Trophoblast cell (in vitro differentiated cells and primary cell): ENCODE data around the gene HKDC1.
A peak's percentile ranks its signal among the peaks of the same experiment; 100 is the strongest.

ENCODE experiments used
- DNase-seq, 2 donors: peaks; one replicate each; pipeline ENCODE4 v3.0.0-alpha.2; 2016
- H2AFZ ChIP-seq: 2 replicates; pipeline ENCODE4 v1.6.1; 2013; ENCODE audit warnings: low read length, moderate library complexity, mild to moderate bottlenecking; ENCODE audit not compliant: insufficient read depth, poor library complexity
- H2AK5ac ChIP-seq: 2 replicates; pipeline ENCODE4 v1.6.1; 2013; ENCODE audit warnings: mild to moderate bottlenecking, low read length
- H2BK120ac ChIP-seq: 2 replicates; pipeline ENCODE4 v1.6.1; 2013; ENCODE audit warnings: low read length, mild to moderate bottlenecking, moderate library complexity; ENCODE audit not compliant: insufficient read depth, poor library complexity
- H2BK12ac ChIP-seq: 2 replicates; pipeline ENCODE4 v1.6.1; 2013; ENCODE audit warnings: mild to moderate bottlenecking, low read length, moderate library complexity
- H2BK5ac ChIP-seq: 2 replicates; pipeline ENCODE4 v1.6.1; 2013; ENCODE audit warnings: low read length, low read depth, moderate library complexity, mild to moderate bottlenecking; ENCODE audit not compliant: poor library complexity
- H3K14ac ChIP-seq: 2 replicates; pipeline ENCODE4 v1.6.1; 2013; ENCODE audit warnings: mild to moderate bottlenecking, low read length
- H3K18ac ChIP-seq: 2 replicates; pipeline ENCODE4 v1.6.1; 2013; ENCODE audit warnings: mild to moderate bottlenecking, low read length
- H3K23ac ChIP-seq: 2 replicates; pipeline ENCODE4 v1.6.1; 2013; ENCODE audit warnings: low read length
- H3K27ac ChIP-seq: 2 replicates; pipeline ENCODE4 v1.5.1; 2013; ENCODE audit warnings: low read depth, mild to moderate bottlenecking, inconsistent platforms, low read length, moderate library complexity
- H3K27me3 ChIP-seq: 2 replicates; pipeline ENCODE4 v1.6.1; 2013; ENCODE audit warnings: inconsistent platforms, mild to moderate bottlenecking, low read length, moderate library complexity; ENCODE audit not compliant: insufficient read depth
- H3K36me3 ChIP-seq, 2 experiments: 1 replicate in 1 of 2; 2 replicates in 1 of 2; pipeline ENCODE4 v1.6.1; 2013; ENCODE audit warnings: low read length in 2 of 2, mild to moderate bottlenecking in 2 of 2, moderate library complexity in 1 of 2; ENCODE audit not compliant: insufficient read depth in 2 of 2, control insufficient read depth in 1 of 2
- H3K4ac ChIP-seq: 2 replicates; pipeline ENCODE4 v1.6.1; 2013; ENCODE audit warnings: low read depth, mild to moderate bottlenecking, low read length, moderate library complexity
- H3K4me1 ChIP-seq, 2 experiments: 1 replicate in 1 of 2; 2 replicates in 1 of 2; pipeline ENCODE4 v1.6.1; 2013; ENCODE audit warnings: low read length in 2 of 2, mild to moderate bottlenecking in 2 of 2, moderate library complexity in 1 of 2; ENCODE audit not compliant: insufficient read depth in 2 of 2, control insufficient read depth in 1 of 2
- H3K4me2 ChIP-seq: 2 replicates; pipeline ENCODE4 v1.6.1; 2013; ENCODE audit warnings: inconsistent platforms, mild to moderate bottlenecking, low read length, moderate library complexity
- H3K4me3 ChIP-seq: 2 replicates; pipeline ENCODE4 v1.5.1; 2013; ENCODE audit warnings: mild to moderate bottlenecking, low read depth, low read length, inconsistent platforms
- H3K79me1 ChIP-seq: one replicate; pipeline ENCODE4 v1.6.1; 2013; ENCODE audit warnings: low read length
- H3K79me2 ChIP-seq: 2 replicates; pipeline ENCODE4 v1.6.1; 2013; ENCODE audit warnings: low read length, mild to moderate bottlenecking; ENCODE audit not compliant: control insufficient read depth, insufficient read depth, poor library complexity
- H3K9ac ChIP-seq: 2 replicates; pipeline ENCODE4 v1.6.1; 2013; ENCODE audit warnings: mild to moderate bottlenecking, low read length
- H3K9me3 ChIP-seq: 2 replicates; pipeline ENCODE4 v1.6.1; 2013; ENCODE audit warnings: low read depth, mild to moderate bottlenecking, control low read depth, inconsistent platforms, low read length; ENCODE audit not compliant: insufficient read depth
- H4K12ac ChIP-seq: 2 replicates; pipeline ENCODE4 v1.6.1; 2013; ENCODE audit warnings: low read depth, mild to moderate bottlenecking, low read length, moderate library complexity
- H4K8ac ChIP-seq: 2 replicates; pipeline ENCODE4 v1.6.1; 2013; ENCODE audit warnings: low read depth, mild to moderate bottlenecking, low read length, moderate library complexity
- H4K91ac ChIP-seq: one replicate; pipeline ENCODE4 v1.6.1; 2013; ENCODE audit warnings: low read depth, mild to moderate bottlenecking, low read length, moderate library complexity
- WGBS: extraction: QIAGEN DNeasy Blood & Tissue Kit; methylation state at CpG from one replicate; pipeline ENCODE4 v1.1.7; 2013; ENCODE audit warnings: missing lambda C conversion rate; ENCODE audit not compliant: insufficient read length, insufficient coverage; ENCODE audit errors: extremely low coverage; 5-methylcytosine and 5-hydroxymethylcytosine counted together

HKDC1 gene

DNA sequence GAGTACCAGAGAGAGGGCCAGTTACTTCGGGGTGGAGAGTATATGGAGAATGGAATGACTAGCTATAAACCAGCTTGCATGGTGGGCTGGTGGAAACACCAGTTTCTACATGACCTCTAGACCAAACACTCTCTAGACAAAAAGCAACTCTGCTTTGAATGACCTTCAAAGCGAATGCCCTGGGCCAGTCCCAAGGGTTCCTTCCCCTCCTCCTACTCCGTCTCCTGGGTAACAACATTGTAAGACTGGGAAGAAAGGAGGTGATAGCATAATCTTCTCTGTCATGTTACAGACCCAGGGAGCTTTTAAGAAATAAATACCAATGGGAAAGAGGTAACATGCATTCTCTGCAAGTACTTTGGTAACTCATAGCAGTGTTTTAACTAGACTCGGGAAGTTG lies 65.6 kb downstream of the HKDC1 start:
- Histone ChIP-seq H3K4ac (no peak overlapping the region), H3K79me2 (no peaks in the 10 kb centered on the region)

DNA sequence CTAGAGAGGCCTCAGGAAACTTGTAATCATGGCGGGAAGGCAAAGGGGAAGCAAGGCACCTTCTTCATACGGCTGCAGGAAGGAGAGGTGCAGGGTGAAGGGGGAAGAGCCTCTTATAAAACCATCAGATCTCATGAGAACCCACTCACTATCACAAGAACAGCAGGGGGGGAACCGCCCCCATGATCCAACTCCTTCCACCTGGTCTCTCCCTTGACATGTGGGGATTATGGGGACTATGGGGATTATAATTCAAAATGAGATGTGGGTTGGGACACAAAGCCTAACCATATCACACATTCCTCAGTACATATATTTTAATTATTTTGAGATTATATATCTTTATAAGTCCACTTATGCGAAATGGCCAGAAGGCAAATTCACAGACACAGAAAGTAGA lies 67.0 kb downstream of the HKDC1 start:
- Histone ChIP-seq H3K23ac (no peak overlapping the region), H3K27me3 (no peaks in the 10 kb centered on the region), H4K91ac (no peak overlapping the region), H3K27ac (no peak overlapping the region), H3K14ac (no peak overlapping the region), H3K9ac (no peak overlapping the region), H3K4ac (no peak overlapping the region), H3K4me3 (no peak overlapping the region), H3K9me3 (no peaks in the 10 kb centered on the region), H2BK120ac (no peak overlapping the region), H2BK5ac (no peak overlapping the region), H3K79me2 (no peaks in the 10 kb centered on the region), H3K79me1 (no peaks in the 10 kb centered on the region), H2BK12ac (no peak overlapping the region), H3K18ac (no peak overlapping the region), H2AFZ (no peak overlapping the region), H3K4me2 (no peak overlapping the region), H4K12ac (no peak overlapping the region), H2AK5ac (no peak overlapping the region), H3K36me3 (no peaks in the 10 kb centered on the region), H4K8ac (no peak overlapping the region), H3K4me1 (peaks cover 2 to 4% of the 10 kb centered on the region in 2 experiments)
- no CpG with 5 or more reads among the region's 4 CpGs for WGBS
- DNase-seq = no peak

More for the DNA sequence above, 65.6 kb downstream of the HKDC1 start:
- Histone ChIP-seq H2AFZ (no peak overlapping the region), H3K4me2 (no peak overlapping the region), H3K79me1 (no peaks in the 10 kb centered on the region), H4K8ac (no peak overlapping the region), H3K27me3 (no peaks in the 10 kb centered on the region), H4K12ac (no peak overlapping the region), H3K9me3 (no peaks in the 10 kb centered on the region), H3K36me3 (no peaks in the 10 kb centered on the region), H3K4me3 (no peak overlapping the region), H3K27ac (no peak overlapping the region), H4K91ac (no peak overlapping the region), H2BK5ac (no peak overlapping the region), H2AK5ac (no peak overlapping the region), H2BK12ac (peak overlapping the region; percentile 4), H3K23ac (no peak overlapping the region), H3K4me1 (peaks cover 2 to 4% of the 10 kb centered on the region in 2 experiments), H2BK120ac (peak overlapping the region; percentile 31), H3K18ac (no peak overlapping the region), H3K9ac (no peak overlapping the region), H3K14ac (no peak overlapping the region)
- no CpG with 5 or more reads among the region's 4 CpGs for WGBS
- no peak for DNase-seq

GRCh38 chr10:69290993-69291392 lies 70.9 kb downstream of the HKDC1 start:
- Histone ChIP-seq H3K4me2 (no peak overlapping the region), H2AFZ (no peak overlapping the region), H2BK5ac (no peak overlapping the region), H4K8ac (no peak overlapping the region), H3K36me3 (no peaks in the 10 kb centered on the region), H3K14ac (no peak overlapping the region), H2AK5ac (no peak overlapping the region), H2BK12ac (no peak overlapping the region), H2BK120ac (no peak overlapping the region), H3K4me1 (no peaks in the 10 kb centered on the region), H3K4me3 (no peak overlapping the region), H3K79me1 (no peaks in the 10 kb centered on the region), H4K91ac (no peak overlapping the region), H3K18ac (no peak overlapping the region), H3K9ac (no peak overlapping the region), H3K9me3 (no peaks in the 10 kb centered on the region), H3K4ac (no peak overlapping the region), H3K27ac (no peak overlapping the region), H4K12ac (no peak overlapping the region), H3K79me2 (no peaks in the 10 kb centered on the region), H3K23ac (no peak overlapping the region), H3K27me3 (no peaks in the 10 kb centered on the region)
- DNase-seq = no peak
- WGBS = no CpG with 5 or more reads among the region's 4 CpGs

GRCh38 chr10:69292459-69292858 lies 72.3 kb downstream of the HKDC1 start:
- H4K12ac ChIP-seq = no peak overlapping the region
- no peak overlapping the region for H3K23ac ChIP-seq
- H4K91ac ChIP-seq = no peak overlapping the region
- no peak overlapping the region for H2BK120ac ChIP-seq
- H2BK12ac ChIP-seq = no peak overlapping the region
- H3K4me2 ChIP-seq = no peak overlapping the region
- no peaks in the 10 kb centered on the region for H3K79me2 ChIP-seq
- H3K14ac ChIP-seq = no peak overlapping the region
- no peaks in the 10 kb centered on the region for H3K9me3 ChIP-seq
- no peaks in the 10 kb centered on the region for H3K79me1 ChIP-seq
- no peak overlapping the region for H3K18ac ChIP-seq
- no peak overlapping the region for H3K27ac ChIP-seq
- no peak overlapping the region for H2AK5ac ChIP-seq
- DNase-seq = no peak
- no peaks in the 10 kb centered on the region for H3K36me3 ChIP-seq
- H3K4ac ChIP-seq = no peak overlapping the region
- H2BK5ac ChIP-seq = no peak overlapping the region
- H4K8ac ChIP-seq = no peak overlapping the region
- H3K4me3 ChIP-seq = no peak overlapping the region
- no peaks in the 10 kb centered on the region for H3K27me3 ChIP-seq
- no peak overlapping the region for H2AFZ ChIP-seq
- WGBS = no CpG with 5 or more reads among the region's 3 CpGs
- H3K9ac ChIP-seq = no peak overlapping the region
- H3K4me1 ChIP-seq = no peaks in the 10 kb centered on the region
